GM23248 (cell line): ENCODE measurements around the gene ATP2A2.

Source experiments
- EZH2 ChIP-seq: fragments of 200-600 bp; sonication (generic); IDR thresholded peaks from 2 replicates; pipeline ENCODE4 v1.6.1; 2018; ENCODE audit warnings: antibody characterized with exemption, mild to moderate bottlenecking; ENCODE audit not compliant: insufficient read depth, poor library complexity, severe bottlenecking
- EZH2phosphoT487 ChIP-seq: fragments of 200-600 bp; sonication (generic); IDR thresholded peaks from 2 replicates; pipeline ENCODE4 v1.6.1; 2018; ENCODE audit warnings: antibody characterized with exemption, moderate library complexity, mild to moderate bottlenecking, low read depth; ENCODE audit not compliant: insufficient read depth

GRCh38 chr12:110343736-110344555, 62.9 kb downstream of the ATP2A2 start:
- TF ChIP-seq EZH2 (no peak), EZH2phosphoT487 (no peak)
